IPS-18a (cell line): Measurements from ENCODE around the gene NFATC1.

Source experiments
- H3K27ac ChIP-seq: one replicate; pipeline ENCODE4 v1.5.1; 2013; ENCODE audit warnings: low read length
- H3K27me3 ChIP-seq: one replicate; pipeline ENCODE4 v1.6.1; 2013; ENCODE audit warnings: mild to moderate bottlenecking, low read length; ENCODE audit not compliant: control insufficient read depth, insufficient read depth
- H3K36me3 ChIP-seq: one replicate; pipeline ENCODE4 v1.6.1; 2013; ENCODE audit warnings: low read depth, low read length; ENCODE audit not compliant: control insufficient read depth
- H3K4me1 ChIP-seq: one replicate; pipeline ENCODE4 v1.6.1; 2013; ENCODE audit warnings: low read depth, low read length; ENCODE audit not compliant: control insufficient read depth
- H3K4me3 ChIP-seq: one replicate; pipeline ENCODE4 v1.5.1; 2013; ENCODE audit warnings: low read length
- H3K9ac ChIP-seq: one replicate; pipeline ENCODE4 v1.6.1; 2013; ENCODE audit warnings: mild to moderate bottlenecking, low read length, moderate library complexity
- H3K9me3 ChIP-seq: one replicate; pipeline ENCODE4 v1.6.1; 2013; ENCODE audit warnings: low read depth, low read length; ENCODE audit not compliant: control insufficient read depth

NFATC1 gene

DNA sequence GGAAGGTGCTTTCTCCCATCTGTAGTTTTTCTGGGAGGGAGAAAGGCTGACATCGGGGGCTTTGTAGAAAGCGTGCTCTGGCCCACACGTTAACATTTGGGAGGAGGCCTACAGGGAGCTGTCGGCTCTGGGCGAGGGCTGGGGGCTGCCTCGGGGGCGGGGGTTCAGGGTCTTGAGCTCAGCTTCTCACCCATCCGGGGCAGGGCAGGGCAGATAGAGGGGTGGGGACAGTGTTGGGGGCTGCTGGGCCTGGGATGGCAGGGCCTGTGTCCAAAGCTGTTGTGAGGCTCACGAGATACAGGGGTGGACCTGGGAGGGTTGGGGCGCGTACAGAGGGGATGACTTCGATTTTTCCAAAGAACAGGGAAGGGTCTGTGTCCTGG lies 27.0 kb downstream of the NFATC1 start:
- Histone ChIP-seq H3K36me3 (no peaks in the 10 kb centered on the region), H3K27me3 (no peaks in the 10 kb centered on the region), H3K9ac (no peak overlapping the region), H3K27ac (no peak overlapping the region), H3K4me3 (no peak overlapping the region), H3K4me1 (no peaks in the 10 kb centered on the region), H3K9me3 (no peaks in the 10 kb centered on the region)

DNA sequence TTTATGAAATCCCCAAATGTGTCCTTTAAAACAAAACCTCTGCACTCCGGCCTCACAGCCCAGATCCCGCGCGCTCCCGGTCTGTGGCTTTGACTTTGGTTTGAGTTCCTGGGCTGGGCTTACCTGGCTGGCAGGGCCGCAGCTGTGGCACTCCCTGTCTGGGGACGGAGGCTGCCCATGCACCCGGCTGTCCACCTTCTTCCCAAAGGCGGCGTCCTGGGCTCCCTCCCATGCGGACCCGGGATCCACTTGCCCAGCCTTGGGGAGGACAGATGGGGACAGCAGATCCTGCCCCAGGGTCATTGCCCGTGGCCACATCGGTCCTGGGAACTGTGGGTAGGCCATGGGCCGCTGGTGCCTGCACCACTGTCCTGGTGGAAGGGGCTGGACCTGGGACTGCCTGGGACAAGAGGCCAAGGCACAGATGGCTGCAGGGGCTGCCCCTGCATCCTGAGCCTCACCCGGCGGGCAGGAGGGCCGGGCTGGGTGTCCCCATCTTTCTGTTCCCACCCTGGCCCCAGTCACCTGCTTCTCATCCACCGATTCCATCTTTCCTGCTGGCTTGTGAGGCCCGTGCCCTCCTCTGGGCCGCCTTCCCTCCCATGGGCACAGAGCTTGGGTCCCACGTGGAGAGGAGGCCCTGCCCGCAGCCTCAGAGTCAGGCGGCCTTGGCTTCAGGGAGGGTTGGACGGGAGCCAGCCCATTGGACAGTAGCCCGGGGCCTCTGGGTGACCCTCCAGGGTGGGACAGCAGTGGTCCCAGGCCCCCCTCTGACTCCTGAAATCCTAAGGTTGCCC lies 27.7 kb downstream of the NFATC1 start:
- no peaks in the 10 kb centered on the region for H3K36me3 ChIP-seq
- H3K4me1 ChIP-seq, result no peaks in the 10 kb centered on the region
- H3K9me3 ChIP-seq, result no peaks in the 10 kb centered on the region
- no peaks in the 10 kb centered on the region for H3K27me3 ChIP-seq
- H3K27ac ChIP-seq, result no peak overlapping the region
- H3K9ac ChIP-seq, result no peak overlapping the region
- H3K4me3 ChIP-seq, result no peak overlapping the region

DNA sequence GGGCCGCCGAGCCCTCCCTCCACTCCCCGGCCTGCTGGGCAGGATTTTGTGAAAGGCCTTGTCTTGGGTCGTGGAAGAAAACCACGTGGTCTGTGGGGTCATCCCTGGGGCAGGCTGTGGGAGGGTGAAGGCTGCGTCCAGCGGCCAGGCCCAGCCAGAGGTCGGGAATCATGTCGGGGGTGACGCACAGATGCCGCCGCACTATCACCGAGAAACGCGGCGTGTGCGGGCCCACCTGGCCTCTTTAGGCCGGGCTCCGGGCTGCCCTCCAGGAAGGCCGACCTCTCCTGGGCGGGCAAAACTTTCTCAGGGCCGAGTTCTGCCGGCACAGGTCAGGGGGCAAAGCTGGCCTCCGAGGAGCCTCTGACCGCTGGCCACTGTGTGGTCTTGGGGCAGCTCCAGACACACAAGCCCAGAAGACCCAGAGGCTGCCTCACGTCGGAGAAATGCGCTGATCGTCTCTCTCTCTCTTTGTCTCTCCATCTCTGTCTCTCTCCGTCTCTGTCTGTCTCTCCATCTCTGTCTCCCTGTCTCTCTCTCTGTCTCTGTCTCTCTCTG lies 28.4 kb downstream of the NFATC1 start:
- Histone ChIP-seq H3K4me1 (no peaks in the 10 kb centered on the region), H3K9ac (no peak overlapping the region), H3K4me3 (no peak overlapping the region), H3K36me3 (no peaks in the 10 kb centered on the region), H3K27ac (no peak overlapping the region), H3K27me3 (no peaks in the 10 kb centered on the region), H3K9me3 (no peaks in the 10 kb centered on the region)

DNA sequence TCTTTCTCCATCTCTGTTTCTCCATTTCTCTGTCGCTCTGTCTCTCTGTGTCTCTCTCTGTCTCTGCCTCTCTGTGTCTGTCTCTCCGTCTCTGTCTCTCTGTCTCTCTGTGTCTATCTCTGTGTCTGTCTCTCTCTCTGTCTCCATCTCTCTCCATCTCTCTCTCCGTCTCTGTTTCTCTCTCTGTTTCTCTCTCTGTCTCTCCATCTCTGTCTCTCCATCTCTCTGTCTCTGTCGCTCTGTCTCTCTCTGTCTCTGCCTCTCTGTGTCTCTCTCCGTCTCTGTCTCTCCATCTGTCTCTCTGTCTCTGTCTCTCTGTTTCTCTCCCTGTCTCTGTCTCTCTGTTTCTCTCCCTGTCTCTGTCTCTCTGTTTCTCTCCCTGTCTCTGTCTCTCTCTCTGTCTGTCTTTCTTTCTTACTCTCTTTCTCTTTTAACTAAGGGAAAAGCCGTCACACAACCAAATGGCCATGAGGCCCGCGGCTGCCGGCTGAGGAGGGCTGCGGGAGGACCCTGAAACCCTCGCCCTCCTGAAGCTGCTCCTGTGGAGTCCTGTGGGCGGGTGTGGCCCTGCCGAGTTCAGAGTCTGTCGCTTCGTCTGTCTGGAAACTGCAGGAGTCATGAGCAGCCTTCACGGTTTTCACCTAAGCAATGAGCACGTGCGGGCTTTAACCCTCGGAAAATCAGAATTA lies 29.3 kb downstream of the NFATC1 start:
- no peaks in the 10 kb centered on the region for H3K4me1 ChIP-seq
- H3K36me3 ChIP-seq, result no peaks in the 10 kb centered on the region
- no peak overlapping the region for H3K27ac ChIP-seq
- H3K9ac ChIP-seq, result no peak overlapping the region
- no peaks in the 10 kb centered on the region for H3K27me3 ChIP-seq
- H3K9me3 ChIP-seq, result no peaks in the 10 kb centered on the region
- no peak overlapping the region for H3K4me3 ChIP-seq

DNA sequence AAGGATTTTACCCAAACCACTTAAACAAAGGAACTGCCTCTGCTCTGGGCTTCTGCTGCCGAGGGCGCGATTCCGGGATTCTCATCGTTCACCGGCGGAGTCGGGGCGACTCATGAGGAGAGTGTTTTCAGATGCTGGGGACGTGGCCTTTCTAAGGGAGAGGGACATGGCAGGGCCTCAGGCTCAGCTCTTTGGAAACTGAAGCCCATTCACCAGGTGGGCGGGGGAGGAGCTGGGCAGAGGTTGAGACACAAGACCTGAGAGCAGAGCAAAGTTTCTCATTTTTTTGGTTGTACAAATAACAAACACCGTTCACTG lies 29.8 kb downstream of the NFATC1 start:
- Histone ChIP-seq H3K36me3 (no peaks in the 10 kb centered on the region), H3K4me3 (no peak overlapping the region), H3K9ac (no peak overlapping the region), H3K9me3 (no peaks in the 10 kb centered on the region), H3K4me1 (no peaks in the 10 kb centered on the region), H3K27me3 (no peaks in the 10 kb centered on the region), H3K27ac (no peak overlapping the region)

DNA sequence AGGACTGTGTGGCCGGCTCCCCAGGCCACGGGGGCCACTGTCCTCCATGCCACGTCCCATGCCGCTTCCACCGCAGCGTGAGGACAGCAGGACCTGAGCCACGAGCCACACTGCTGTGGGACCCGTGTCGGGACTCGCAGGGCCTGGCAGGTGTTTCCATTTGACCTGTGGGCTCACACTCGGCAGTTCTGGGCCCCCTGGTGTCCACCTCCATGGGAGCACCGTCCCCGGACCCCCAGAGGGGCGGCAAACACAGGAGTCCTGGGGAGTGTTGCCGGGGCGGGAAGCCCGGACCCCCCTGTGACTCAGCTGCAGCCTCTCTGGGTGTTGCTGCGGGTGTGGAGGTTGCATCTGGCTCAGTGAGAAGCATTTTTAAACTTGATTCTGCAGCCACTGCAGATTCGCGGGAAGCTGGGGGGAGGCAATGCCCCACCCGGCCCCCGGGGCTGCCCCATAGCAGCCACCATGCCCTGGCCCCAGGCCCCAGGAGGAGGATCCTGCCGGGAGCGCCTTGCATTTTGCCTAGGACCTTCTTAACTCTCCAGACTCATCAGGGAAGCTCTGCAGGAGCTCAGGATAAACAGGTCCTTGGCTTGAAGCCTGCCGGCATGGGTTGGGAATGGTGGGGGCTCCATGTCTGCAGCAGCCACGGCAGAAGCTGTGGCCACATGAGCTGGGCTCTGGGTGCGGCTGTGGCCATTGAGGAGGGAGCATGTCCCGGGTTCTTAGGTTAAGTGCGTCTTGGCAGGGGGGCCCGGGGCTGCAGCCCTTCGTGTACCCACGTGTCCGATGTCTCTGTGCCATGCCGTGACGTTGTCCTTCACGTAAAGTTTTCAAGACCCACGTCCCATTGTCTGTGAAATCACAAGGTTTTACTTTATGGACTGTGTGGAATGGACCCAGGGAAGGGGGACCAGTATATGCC lies 30.9 kb downstream of the NFATC1 start:
- Histone ChIP-seq H3K27ac (no peak overlapping the region), H3K4me1 (no peaks in the 10 kb centered on the region), H3K36me3 (no peaks in the 10 kb centered on the region), H3K9me3 (no peaks in the 10 kb centered on the region), H3K4me3 (no peak overlapping the region), H3K27me3 (no peaks in the 10 kb centered on the region), H3K9ac (no peak overlapping the region)

DNA sequence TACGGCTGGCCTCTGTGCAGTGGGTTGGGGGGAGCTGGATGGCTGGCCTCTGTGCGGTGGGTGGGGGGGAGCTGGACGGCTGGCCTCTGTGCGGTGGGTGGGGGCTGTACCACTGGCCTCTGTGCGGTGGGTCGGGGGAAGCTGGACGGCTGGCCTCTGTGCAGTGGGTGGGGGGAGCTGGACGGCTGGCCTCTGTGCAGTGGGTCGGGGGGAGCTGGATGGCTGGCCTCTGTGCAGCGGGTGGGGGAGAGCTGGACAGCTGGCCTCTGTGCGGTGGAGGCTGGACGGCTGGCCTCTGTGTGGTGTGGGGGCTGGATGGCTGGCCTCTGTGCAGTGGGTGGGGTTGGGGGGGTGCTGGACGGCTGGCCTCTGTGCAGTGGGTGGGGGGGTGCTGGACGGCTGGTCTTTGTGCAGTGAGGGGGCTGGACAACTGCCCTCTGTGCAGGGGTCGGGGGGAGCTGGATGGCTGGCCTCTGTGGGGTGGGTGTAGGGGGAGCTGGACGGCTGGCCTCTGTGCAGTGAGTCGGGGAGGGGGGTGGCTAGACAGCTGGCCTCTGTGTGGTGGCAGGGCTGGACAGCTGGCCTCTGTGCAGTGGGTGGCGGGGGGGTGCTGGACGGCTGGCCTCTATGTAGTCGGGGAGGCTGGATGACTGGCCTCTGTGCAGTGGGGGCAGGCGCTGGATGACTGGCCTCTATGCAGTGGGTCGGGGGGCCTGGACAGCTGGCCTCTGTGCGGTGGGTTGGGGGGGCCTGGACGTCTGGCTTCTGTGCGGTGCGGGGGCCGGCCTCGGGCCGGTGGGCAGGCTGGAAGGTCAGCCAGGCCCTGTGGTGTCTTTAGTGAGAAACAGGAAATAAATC lies 31.9 kb downstream of the NFATC1 start:
- Histone ChIP-seq H3K4me1 (no peaks in the 10 kb centered on the region), H3K9ac (no peak overlapping the region), H3K4me3 (no peak overlapping the region), H3K36me3 (no peaks in the 10 kb centered on the region), H3K27me3 (no peaks in the 10 kb centered on the region), H3K27ac (no peak overlapping the region), H3K9me3 (no peaks in the 10 kb centered on the region)

DNA sequence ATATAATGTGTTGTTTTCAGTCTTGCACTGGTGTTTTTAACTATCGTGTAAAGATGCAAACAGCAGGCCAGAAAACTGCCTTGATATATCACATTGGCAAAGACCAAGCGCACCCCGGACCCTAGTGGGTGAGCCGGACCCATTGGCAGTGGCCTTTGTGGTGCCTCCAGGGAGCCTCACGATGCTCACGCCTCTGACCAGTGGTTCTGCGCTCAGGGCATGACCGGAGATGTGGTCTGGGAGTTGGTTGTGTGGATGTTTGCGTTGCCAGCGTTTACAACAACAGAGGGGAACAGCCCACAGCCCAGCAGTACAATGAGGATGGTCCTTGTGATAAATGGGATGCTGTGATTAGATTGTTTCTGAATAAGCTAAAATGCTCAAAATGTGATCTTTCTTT lies 32.6 kb downstream of the NFATC1 start:
- H3K9ac ChIP-seq, result no peak overlapping the region
- no peak overlapping the region for H3K27ac ChIP-seq
- H3K4me1 ChIP-seq, result no peaks in the 10 kb centered on the region
- H3K27me3 ChIP-seq, result no peaks in the 10 kb centered on the region
- no peaks in the 10 kb centered on the region for H3K9me3 ChIP-seq
- H3K36me3 ChIP-seq, result no peaks in the 10 kb centered on the region
- no peak overlapping the region for H3K4me3 ChIP-seq

DNA sequence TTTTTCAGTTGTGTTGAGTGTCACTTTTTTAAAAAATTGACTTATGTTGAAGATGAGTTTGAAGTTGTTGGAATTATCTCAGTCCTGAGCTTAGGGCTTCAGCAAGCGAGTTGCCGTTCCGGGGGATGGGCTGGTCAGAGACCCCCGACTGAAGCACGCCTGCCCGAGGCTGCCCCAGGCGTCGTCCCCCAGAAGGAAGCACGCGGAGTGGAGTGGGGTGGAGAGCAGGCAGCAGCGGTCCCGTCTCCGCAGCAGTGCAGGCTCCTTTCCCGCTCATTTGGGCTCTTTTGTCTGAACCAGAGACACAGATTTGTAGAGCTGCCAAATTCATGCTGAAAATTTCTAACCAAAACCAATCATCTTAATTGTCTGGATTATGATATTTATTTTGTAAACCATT lies 33.7 kb downstream of the NFATC1 start:
- Histone ChIP-seq H3K4me1 (no peaks in the 10 kb centered on the region), H3K27me3 (no peaks in the 10 kb centered on the region), H3K4me3 (no peak overlapping the region), H3K36me3 (no peaks in the 10 kb centered on the region), H3K9me3 (no peaks in the 10 kb centered on the region), H3K9ac (no peak overlapping the region), H3K27ac (no peak overlapping the region)

DNA sequence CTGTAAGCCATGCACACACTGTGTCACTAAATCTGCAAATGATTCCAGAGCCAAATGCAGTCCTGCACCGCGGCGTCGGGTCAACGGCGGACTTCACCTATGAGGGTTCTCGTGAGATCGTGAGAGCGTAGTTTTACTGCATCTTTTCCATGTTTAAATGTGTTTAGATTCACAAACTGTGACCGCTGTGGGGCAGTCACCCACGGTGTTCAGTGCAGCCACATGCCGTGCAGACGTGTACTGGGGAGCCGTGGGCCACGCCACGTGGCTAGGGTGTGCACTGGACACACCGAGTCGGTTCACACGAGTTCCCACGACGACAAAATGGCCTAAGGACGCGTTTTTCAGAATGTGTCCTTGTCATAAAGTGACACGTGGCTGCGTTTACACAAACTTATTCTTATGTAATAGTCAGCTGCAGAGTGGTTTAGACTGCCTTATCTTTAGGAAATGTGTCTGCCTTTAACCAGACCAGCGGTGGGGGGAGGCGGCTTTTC lies 34.1 kb downstream of the NFATC1 start:
- H3K9me3 ChIP-seq, result no peaks in the 10 kb centered on the region
- no peak overlapping the region for H3K4me3 ChIP-seq
- H3K9ac ChIP-seq, result no peak overlapping the region
- no peaks in the 10 kb centered on the region for H3K4me1 ChIP-seq
- H3K27me3 ChIP-seq, result no peaks in the 10 kb centered on the region
- H3K27ac ChIP-seq, result no peak overlapping the region
- no peaks in the 10 kb centered on the region for H3K36me3 ChIP-seq
